ENCODE results near the gene RNU2-63P. TPM values are rescaled to one million over a fixed set of nuclear protein-coding genes. Genes with fewer than 3 reads are reported as not detected.
A peak's percentile ranks its signal among the peaks of the same experiment; 100 is the strongest.
"Not testable (repeated sequence)": the region's sequence is repeated elsewhere in the genome, so short reads cannot be mapped to it uniquely, and the experiment has no call there.

RNU2-63P gene
- total RNA-seq, 2 experiments from 2014 or later, result 14.6 to 16.1 TPM

GRCh38 chr2:88022669-88022921 is 6.2 kb upstream of the RNU2-63P start:
- DNase-seq, result no peak
- Mint-ChIP-seq H3K27me3 (no peaks in the 10 kb centered on the region), H3K4me1 (peaks cover 3% of the 10 kb centered on the region), H3K36me3 (ENCODE audit: low read depth) (peaks cover 13% of the 10 kb centered on the region), H3K27ac (no peak overlapping the region), H3K4me3 (no peak overlapping the region), H3K9me3 (peaks cover 3% of the 10 kb centered on the region)
- ChIA-PET POLR2A (no interaction called here), CTCF (no interaction called here)

- H3K4me3 Mint-ChIP-seq, result no peak overlapping the region
- H3K27me3 Mint-ChIP-seq, result no peaks in the 10 kb centered on the region
- peaks cover 21% of the 10 kb centered on the region for H3K4me1 Mint-ChIP-seq
- CTCF ChIA-PET, result interaction anchor here (1.8 kb wide), 1 partner anchor 18 kb away, joined by 4 read pairs; no protein-coding TSS in a partner anchor
- POLR2A ChIA-PET, result interaction anchor here (1.2 kb wide), 1 partner anchor 8 kb away, joined by 3 read pairs; no protein-coding TSS in a partner anchor
- peaks cover 3% of the 10 kb centered on the region for H3K9me3 Mint-ChIP-seq
- no peak for DNase-seq
- no peak overlapping the region for H3K27ac Mint-ChIP-seq
- no peaks in the 10 kb centered on the region for H3K36me3 Mint-ChIP-seq (ENCODE audit: low read depth)
Observed at GRCh38 chr2:88019985-88020384, 3.6 kb upstream of the RNU2-63P start.

- Mint-ChIP-seq H3K27ac (no peak overlapping the region), H3K36me3 (ENCODE audit: low read depth) (no peaks in the 10 kb centered on the region), H3K27me3 (no peaks in the 10 kb centered on the region), H3K4me1 (peaks cover 21% of the 10 kb centered on the region), H3K9me3 (peaks cover 3% of the 10 kb centered on the region), H3K4me3 (no peak overlapping the region)
- ChIA-PET POLR2A (no interaction called here), CTCF (no interaction called here)
- DNase-seq, result no peak
Observed at GRCh38 chr2:88018909-88019308, 2.6 kb upstream of the RNU2-63P start.

GRCh38 chr2:88018077-88018805 is 1.9 kb upstream of the RNU2-63P start:
- H3K9me3 Mint-ChIP-seq; H3K27me3 Mint-ChIP-seq; DNase-seq; H3K4me3 Mint-ChIP-seq; H3K27ac Mint-ChIP-seq; H3K36me3 Mint-ChIP-seq (ENCODE audit: low read depth); CTCF ChIA-PET: not testable (repeated sequence)
- H3K4me1 Mint-ChIP-seq, result peaks cover 21% of the 10 kb centered on the region
- POLR2A ChIA-PET, result interaction anchor here (1.5 kb wide), 1 partner anchor 16 kb away, joined by 5 read pairs; no protein-coding TSS in a partner anchor

GRCh38 chr2:88017780-88018038 is 1.4 kb upstream of the RNU2-63P start:
- not testable (repeated sequence) for DNase-seq; H3K27me3 Mint-ChIP-seq; H3K36me3 Mint-ChIP-seq (ENCODE audit: low read depth); H3K9me3 Mint-ChIP-seq; H3K27ac Mint-ChIP-seq
- POLR2A ChIA-PET, result interaction anchor here (1.2 to 4.2 kb wide), 4 partner anchors 16 to 42 kb away, joined by 5 to 73 read pairs (median 7); no protein-coding TSS in a partner anchor
- Mint-ChIP-seq H3K4me3 (peak overlapping the region; percentile 97), H3K4me1 (peaks cover 21% of the 10 kb centered on the region)
- CTCF ChIA-PET, result interaction anchor here (1.3 kb wide), 1 partner anchor 44 kb away, joined by 3 read pairs; no protein-coding TSS in a partner anchor

- Mint-ChIP-seq H3K36me3 (ENCODE audit: low read depth) (no peaks in the 10 kb centered on the region), H3K4me1 (peaks cover 21% of the 10 kb centered on the region), H3K27me3 (no peaks in the 10 kb centered on the region), H3K4me3 (peak overlapping the region; percentile 97), H3K27ac (peak overlapping the region; percentile 94), H3K9me3 (peaks cover 3% of the 10 kb centered on the region)
- no peak for DNase-seq
- ChIA-PET POLR2A (interaction anchor here (0.7 to 4.2 kb wide), 18 partner anchors 10 to 1575 kb away, joined by 3 to 73 read pairs (median 4); no protein-coding TSS in a partner anchor), CTCF (interaction anchor here (0.5 to 2.0 kb wide), 5 partner anchors 15 to 166 kb away, joined by 3 to 8 read pairs (median 3); no protein-coding TSS in a partner anchor)
Observed at GRCh38 chr2:88016960-88017779, 823 bp upstream of the RNU2-63P start.

- peaks cover 2% of the 10 kb centered on the region for H3K4me1 Mint-ChIP-seq
- CTCF ChIA-PET, result interaction anchor here (1.8 kb wide), 1 partner anchor 9 kb away, joined by 7 read pairs; no protein-coding TSS in a partner anchor
- POLR2A ChIA-PET, result no interaction called here
- no peak for DNase-seq
- H3K27me3 Mint-ChIP-seq, result no peaks in the 10 kb centered on the region
- no peaks in the 10 kb centered on the region for H3K9me3 Mint-ChIP-seq
- no peaks in the 10 kb centered on the region for H3K36me3 Mint-ChIP-seq (ENCODE audit: low read depth)
- H3K4me3 Mint-ChIP-seq, result no peak overlapping the region
- no peak overlapping the region for H3K27ac Mint-ChIP-seq
Observed at GRCh38 chr2:88011011-88011410, 5.3 kb downstream of the RNU2-63P start.

GRCh38 chr2:88010136-88010535 is 6.2 kb downstream of the RNU2-63P start:
- Mint-ChIP-seq H3K9me3 (no peaks in the 10 kb centered on the region), H3K27ac (no peak overlapping the region), H3K4me1 (no peaks in the 10 kb centered on the region), H3K27me3 (no peaks in the 10 kb centered on the region), H3K4me3 (no peak overlapping the region), H3K36me3 (ENCODE audit: low read depth) (no peaks in the 10 kb centered on the region)
- CTCF ChIA-PET, result interaction anchor here (1.8 kb wide), 1 partner anchor 8 kb away, joined by 7 read pairs; no protein-coding TSS in a partner anchor
- DNase-seq, result no peak
- POLR2A ChIA-PET, result no interaction called here

GRCh38 chr2:88006912-88007439 is 9.4 kb downstream of the RNU2-63P start:
- Mint-ChIP-seq H3K36me3 (ENCODE audit: low read depth) (no peaks in the 10 kb centered on the region), H3K27ac (no peak overlapping the region), H3K27me3 (peaks cover under 1% of the 10 kb centered on the region), H3K9me3 (no peaks in the 10 kb centered on the region), H3K4me1 (no peaks in the 10 kb centered on the region), H3K4me3 (no peak overlapping the region)
- ChIA-PET POLR2A (interaction anchor here (2.9 kb wide), 1 partner anchor 9 kb away, joined by 14 read pairs; the partner anchor contains the start of gene RNU2-63P), CTCF (interaction anchor here (1.3 kb wide), 1 partner anchor 9 kb away, joined by 3 read pairs; no protein-coding TSS in a partner anchor)
- no peak for DNase-seq

- ChIA-PET POLR2A (interaction anchor here (2.9 kb wide), 1 partner anchor 11 kb away, joined by 14 read pairs; the partner anchor contains the start of gene RNU2-63P), CTCF (no interaction called here)
- H3K27me3 Mint-ChIP-seq, result peaks cover 2% of the 10 kb centered on the region
Observed at GRCh38 chr2:88005776-88006175, 10.6 kb downstream of the RNU2-63P start.

GRCh38 chr2:88003074-88003755 is 13.1 kb downstream of the RNU2-63P start:
- POLR2A ChIA-PET, result no interaction called here
- H3K4me1 Mint-ChIP-seq, result peaks cover 2% of the 10 kb centered on the region
- H3K36me3 Mint-ChIP-seq (ENCODE audit: low read depth), result no peaks in the 10 kb centered on the region
- CTCF ChIA-PET, result interaction anchor here (1.2 kb wide), 1 partner anchor 17 kb away, joined by 4 read pairs; no protein-coding TSS in a partner anchor
- H3K27ac Mint-ChIP-seq, result no peak overlapping the region
- H3K9me3 Mint-ChIP-seq, result no peaks in the 10 kb centered on the region
- H3K27me3 Mint-ChIP-seq, result peaks cover 2% of the 10 kb centered on the region
- H3K4me3 Mint-ChIP-seq, result no peak overlapping the region
- no peak for DNase-seq

More at GRCh38 chr2:88005776-88006175, 10.6 kb downstream of the RNU2-63P start:
- Mint-ChIP-seq H3K9me3 (no peaks in the 10 kb centered on the region), H3K27ac (no peak overlapping the region), H3K36me3 (ENCODE audit: low read depth) (no peaks in the 10 kb centered on the region), H3K4me3 (no peak overlapping the region), H3K4me1 (peaks cover 2% of the 10 kb centered on the region)
- no peak for DNase-seq

GRCh38 chr2:88002359-88002707 is 14.0 kb downstream of the RNU2-63P start:
- H3K4me3 Mint-ChIP-seq, result no peak overlapping the region
- no peak overlapping the region for H3K27ac Mint-ChIP-seq
- H3K27me3 Mint-ChIP-seq, result peaks cover 2% of the 10 kb centered on the region
- no peaks in the 10 kb centered on the region for H3K36me3 Mint-ChIP-seq (ENCODE audit: low read depth)
- ChIA-PET CTCF (interaction anchor here (0.5 to 1.4 kb wide), 7 partner anchors 8 to 359 kb away, joined by 3 to 7 read pairs (median 3); no protein-coding TSS in a partner anchor), POLR2A (interaction anchor here (1.3 kb wide), 1 partner anchor 14 kb away, joined by 6 read pairs; the partner anchor contains the start of gene RNU2-63P)
- no peaks in the 10 kb centered on the region for H3K9me3 Mint-ChIP-seq
- DNase-seq, result no peak
- H3K4me1 Mint-ChIP-seq, result peaks cover 2% of the 10 kb centered on the region

Data from activated CD4-positive, alpha-beta memory T cell treated with anti-CD3 and anti-CD28 coated beads, Interleukin-2, amount 10 ng/mL, durations not matched to agents 7 days and 5 days (primary cell).